ENCODE results near the gene TERB1.

TERB1 gene

DNA sequence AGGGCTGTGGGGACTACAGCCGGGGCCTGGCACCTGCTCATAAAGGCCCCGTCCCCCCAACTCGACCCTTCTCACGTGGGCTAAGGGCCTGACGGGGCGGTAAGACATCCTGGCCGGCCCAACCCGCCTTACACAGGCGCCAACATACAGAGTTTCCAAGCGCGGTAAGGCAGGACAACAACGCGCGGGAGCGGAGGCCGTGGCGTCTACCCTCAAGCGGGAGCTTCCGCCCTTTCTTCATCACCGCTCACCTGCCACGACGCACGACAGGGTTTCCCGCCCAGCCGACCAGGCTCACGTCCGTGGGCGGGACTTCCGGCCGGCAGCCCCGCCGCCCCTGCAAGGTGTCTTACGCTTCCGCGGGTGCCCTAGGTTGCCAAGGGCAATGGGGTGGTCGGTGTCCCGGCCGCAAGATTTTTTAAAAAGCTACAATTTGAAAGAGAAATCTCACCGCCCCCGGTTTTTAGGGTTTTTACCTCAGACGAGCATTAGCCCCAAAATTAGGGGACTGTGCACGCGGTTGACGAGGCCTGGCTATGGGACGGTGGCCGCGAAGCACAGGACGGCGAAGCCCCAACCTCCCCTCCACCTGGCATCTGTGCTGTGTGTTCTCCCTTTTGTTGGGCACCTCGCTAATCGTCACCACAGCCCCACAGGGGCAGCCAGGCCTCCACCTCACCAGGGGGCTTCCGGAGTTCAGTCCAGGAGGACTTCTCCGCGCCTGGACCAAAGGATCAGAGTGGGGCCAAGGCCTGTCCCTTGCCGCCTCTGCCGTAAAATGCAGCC, at the start of gene TERB1:
TERB1 (minus strand) TSS at position 265 of the 786 bp plus-strand sequence. CDS start 4,786 bp downstream, outside the sequence.
- DNase-seq: no peak

GRCh38 chr16:66850115-66850815, 48.9 kb upstream of the TERB1 start:
- no peak for DNase-seq

DNA sequence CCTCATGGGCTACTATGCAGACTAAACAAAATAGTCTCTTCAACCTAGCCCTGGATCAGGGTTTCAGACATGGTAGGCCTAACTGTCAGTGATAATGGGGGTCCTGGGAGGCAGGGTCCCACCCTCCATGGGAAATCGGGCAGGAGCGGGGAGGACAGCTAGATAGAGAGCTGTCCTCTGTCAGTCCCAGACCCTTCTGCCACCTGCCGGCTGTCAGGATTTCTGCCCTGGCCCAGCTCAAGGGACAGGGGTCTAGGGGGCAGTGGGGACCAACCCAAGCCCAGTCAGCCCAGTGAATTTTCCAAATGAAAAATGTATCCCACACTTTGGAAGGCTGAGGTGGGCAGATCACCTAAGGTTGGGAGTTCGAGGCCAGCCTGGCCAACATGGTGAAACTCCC, 48.2 kb upstream of the TERB1 start:
- no peak for DNase-seq

- no peak for DNase-seq
Observed at GRCh38 chr16:66849021-66849420, 47.6 kb upstream of the TERB1 start.

DNA sequence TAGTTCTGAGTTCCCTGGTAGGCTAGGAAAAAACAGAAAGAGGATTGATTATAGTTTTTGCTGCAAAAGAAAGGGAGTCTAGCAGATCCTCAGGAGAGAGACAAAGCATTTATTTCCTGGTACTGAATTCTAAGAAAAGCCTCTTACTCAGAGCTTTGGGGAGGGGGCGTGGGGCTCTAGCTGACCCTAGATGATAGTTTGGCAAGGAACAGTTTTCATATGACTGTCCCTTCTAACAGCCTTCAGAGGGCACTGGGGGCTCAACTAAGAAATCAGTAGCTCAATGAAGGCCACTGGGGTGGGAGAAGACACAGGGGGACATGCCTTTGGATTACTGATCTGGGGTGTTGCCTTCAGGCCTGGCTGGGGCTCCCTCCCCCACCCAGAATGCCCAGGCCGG, 46.8 kb upstream of the TERB1 start:
- no peak for DNase-seq

GRCh38 chr16:66847533-66848067, 46.2 kb upstream of the TERB1 start:
- no peak for DNase-seq

DNA sequence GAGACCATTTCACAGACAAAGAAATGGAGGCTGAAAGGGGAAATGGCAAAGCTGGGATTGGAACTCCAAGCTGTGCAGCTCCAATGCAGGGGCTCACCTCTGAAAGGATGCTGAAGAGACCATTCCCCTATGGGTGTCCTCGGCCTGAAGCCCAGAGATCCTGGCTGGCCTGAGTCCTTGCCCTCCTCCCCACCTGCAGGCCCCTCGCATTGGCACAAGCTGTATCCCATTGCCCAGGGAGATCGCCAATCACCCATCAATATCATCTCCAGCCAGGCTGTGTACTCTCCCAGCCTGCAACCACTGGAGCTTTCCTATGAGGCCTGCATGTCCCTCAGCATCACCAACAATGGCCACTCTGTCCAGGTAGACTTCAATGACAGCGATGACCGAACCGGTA, 45.4 kb upstream of the TERB1 start:
- DNase-seq: no peak

DNA sequence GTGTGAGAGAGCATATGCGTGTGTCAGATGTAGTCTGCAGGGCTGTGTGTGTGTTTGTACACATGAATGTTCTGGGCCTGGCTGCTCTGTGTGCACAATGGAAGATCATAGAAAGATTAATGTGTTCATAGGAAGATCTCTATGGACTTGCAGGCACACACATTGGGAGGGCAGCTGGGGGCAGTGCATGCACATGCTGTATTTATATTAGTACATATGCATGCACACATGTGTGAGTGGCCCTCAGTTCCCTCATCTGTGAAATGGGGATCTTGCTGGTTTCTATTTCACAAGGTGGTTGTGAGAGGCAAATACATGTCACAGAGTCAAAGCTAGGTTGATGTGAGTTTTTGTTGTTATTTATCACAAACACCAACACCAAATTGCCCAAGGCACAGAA, 44.9 kb upstream of the TERB1 start:
- no peak for DNase-seq

- DNase-seq: peak in 36 of 58 donors; percentile 11 to 89 (median 46)
Observed at GRCh38 chr16:66845791-66846221, 44.4 kb upstream of the TERB1 start.

DNA sequence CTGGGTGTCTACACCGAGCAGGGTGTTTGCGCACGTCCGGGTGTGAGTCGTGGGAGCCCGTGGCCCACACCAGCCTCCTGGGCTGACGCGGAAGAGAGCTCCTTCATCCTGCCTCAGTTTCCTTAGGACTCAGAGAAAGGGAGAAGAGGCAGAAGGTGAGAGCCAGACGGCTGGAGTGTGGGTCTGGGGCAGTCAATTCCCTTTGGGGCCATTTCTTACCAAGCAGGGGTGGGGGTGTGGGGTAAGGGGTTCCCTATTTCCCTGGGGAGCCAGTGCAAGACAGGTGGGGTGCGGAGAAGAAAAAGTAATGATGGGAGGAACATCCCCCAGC, 43.7 kb upstream of the TERB1 start:
- no peak for DNase-seq

DNA sequence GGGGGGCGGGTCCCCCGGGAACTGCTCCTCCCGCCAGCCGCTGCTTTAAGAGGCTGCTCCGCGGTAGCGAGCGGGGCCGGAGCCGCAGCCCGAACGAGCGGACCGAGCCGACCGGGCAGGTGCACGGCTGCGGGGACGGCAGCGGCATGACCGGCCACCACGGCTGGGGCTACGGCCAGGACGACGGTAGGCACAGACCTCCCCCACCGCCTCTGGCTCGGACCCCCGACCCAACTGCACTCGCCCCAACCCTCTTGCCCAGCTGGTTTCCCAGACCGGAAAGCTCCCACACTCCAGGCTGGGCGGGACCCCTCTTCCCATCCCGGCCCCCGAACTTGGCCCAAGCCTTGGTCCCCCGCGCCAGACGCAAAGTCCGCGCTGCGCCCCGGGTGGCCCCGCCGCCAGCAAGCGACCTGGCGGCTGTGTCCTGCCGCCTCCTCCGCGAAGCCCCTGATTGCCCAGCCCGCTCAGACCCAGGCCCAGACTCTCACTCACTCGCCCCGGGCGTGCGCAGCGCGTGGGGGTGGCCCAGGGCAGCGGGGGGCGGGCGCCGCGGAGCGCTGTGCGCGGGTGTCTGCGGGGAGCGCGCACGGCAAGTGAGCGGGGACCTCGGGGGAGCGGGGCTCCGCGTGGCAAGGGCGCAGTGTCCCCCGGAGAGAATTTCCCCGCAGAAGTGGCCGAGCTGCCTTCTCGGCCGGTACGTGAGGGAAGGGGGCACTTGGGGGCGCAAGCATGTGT, 43.1 kb upstream of the TERB1 start, which contains the start of gene CA7:
CA7 (plus strand) TSS at position 73 of the 738 bp plus-strand sequence; CDS start at position 147, 74 bp downstream.
- peak in 3 of 58 donors; percentile 10 to 20 (median 10) for DNase-seq

DNA sequence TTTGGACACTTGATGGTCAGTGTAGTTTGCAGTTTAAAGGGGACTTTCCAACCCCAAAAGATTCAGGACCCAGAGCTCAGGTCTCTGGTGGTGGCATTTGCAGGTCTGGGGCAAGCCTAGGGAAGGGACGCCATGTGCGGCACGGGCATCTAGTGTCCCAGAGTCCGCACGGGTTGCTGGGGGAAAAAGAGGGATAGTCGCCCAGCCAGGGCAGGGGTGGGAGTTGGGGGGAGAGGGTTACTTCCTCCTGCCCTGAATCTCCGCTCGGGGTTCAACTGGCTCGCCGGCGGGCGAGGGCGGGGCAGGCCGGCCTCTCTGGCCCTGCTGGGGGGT, 42.6 kb upstream of the TERB1 start:
- DNase-seq: no peak

DNA sequence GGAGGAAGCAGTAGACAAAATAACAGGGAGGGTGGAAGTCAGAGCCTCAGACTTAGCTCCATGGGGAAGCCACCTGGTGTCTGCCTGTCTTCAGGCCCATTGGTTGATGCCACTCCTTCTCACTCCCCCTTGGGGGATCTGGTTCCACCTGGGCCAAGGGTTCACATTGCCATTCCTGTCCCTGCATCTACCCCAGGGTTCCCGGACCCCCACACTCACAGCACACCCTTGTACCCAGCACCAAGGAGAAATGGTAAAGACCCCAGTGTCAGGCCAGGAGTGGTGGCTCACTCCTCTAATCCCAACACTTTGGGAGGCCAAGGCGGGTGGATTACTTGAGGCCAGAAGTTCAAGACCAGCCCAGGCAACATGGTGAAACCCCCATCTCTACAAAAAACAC, 41.8 kb upstream of the TERB1 start:
- no peak for DNase-seq

- DNase-seq: peak in 6 of 58 donors; percentile 1 to 34 (median 7)
Observed at GRCh38 chr16:66842765-66843164, 41.4 kb upstream of the TERB1 start.

DNA sequence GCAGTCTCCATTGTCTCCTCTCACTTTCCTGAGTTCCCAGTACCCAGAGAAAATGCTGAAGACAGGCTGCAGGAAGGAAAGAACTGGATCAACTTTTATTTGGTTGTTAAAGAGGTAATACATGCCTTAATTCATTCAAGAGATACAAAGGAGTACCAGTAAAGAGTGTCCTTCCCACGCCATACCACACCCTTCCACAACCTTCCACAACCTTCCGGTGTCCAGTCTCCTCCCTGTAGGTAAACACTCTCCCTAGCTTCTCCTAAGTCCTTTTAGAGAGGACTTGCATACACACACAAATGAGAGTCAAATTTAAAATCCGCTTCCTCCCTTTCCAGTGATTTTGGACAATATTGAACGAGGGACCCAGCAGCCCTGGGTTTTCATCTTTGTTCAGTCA, 40.0 kb upstream of the TERB1 start:
- DNase-seq: no peak

GRCh38 chr16:66840883-66841282, 39.5 kb upstream of the TERB1 start:
- no peak for DNase-seq

DNA sequence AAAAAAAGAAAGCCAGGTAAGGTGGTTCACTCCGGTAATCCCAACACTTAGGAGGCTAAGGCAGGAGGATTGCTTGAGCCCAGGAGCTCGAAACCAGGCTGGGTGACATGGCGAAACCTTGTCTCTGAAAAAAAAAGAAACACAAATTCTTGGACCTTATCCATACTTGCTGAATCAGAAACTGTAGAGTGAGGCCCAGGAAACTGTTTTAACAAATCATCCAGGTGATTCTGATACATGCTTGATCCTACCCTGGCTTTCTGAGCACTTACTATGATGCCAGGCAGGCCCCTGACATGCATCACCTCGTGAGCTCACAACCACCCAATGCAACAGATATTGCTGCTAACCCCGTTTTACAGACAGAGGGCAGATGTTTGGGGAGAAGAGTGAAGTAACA, 33.4 kb upstream of the TERB1 start:
- no peak for DNase-seq

GRCh38 chr16:66832661-66833305, 31.4 kb upstream of the TERB1 start:
- DNase-seq: no peak

DNA sequence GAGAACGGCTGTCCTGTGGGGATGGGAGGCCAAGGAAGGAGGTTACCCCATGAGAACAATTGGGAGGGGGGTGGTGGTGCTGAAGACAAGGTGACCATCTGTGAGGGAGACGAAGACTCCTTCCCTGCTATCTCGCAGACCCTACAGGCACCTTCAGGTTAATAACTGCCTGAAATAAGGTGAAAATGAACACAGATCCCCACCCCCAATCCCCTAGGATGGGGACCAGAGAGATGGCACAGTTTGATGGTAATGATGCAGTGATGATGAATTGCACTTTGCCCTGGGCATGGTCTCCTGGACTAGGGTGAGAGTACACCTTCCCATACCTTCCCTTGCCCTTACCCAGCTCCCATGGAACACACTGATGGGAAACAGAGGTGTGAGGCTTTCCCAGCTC, 30.8 kb upstream of the TERB1 start:
- no peak for DNase-seq

- peak in 56 of 58 donors; percentile 18 to 86 (median 76) for DNase-seq
Observed at GRCh38 chr16:66830422-66831404, 29.3 kb upstream of the TERB1 start, which contains the start of gene NAE1. Gene NAE1, minus strand, starts transcription at chr16:66830976. Its CDS starts 77 bp downstream, at chr16:66830899.

Measured in anterior cingulate cortex (tissue), 58 donors.